PC-3 (cell line): ENCODE measurements around the gene TIMP3. TPM values are rescaled to one million over a fixed set of nuclear protein-coding genes. Genes with fewer than 3 reads are reported as not detected.
"Not testable (repeated sequence)": the region's sequence is repeated elsewhere in the genome, so short reads cannot be mapped to it uniquely, and the experiment has no call there.

Experiments used
- ATAC-seq: fragments of 200-7000 bp; cut with Tn5 transposase; 2 replicates; pipeline ENCODE4 v1.9.1; 2020; ENCODE audit warnings: mild to moderate bottlenecking, moderate library complexity
- BruUV-seq: library from RNA; stranded (reverse); fragments of 400-500 nt; replicated peaks from 2 replicates; lab custom pipeline; 2021; lab: Mats Ljungman, UMichigan
- CTCF ChIA-PET: fragments of 300-600 bp; sonication (Branson Sonifier 250); formaldehyde crosslinking; loops from one replicate; lab custom pipeline; 2022; ENCODE audit warnings: antibody characterized with exemption; lab: Charles Lee
- POLR2A ChIA-PET: fragments of 300-600 bp; sonication (Branson Sonifier 250); formaldehyde crosslinking; loops from one replicate; lab custom pipeline; 2022; ENCODE audit warnings: antibody characterized with exemption; ENCODE audit not compliant: unreplicated experiment; lab: Charles Lee
- DNase-seq: peaks from one replicate; pipeline ENCODE4 v3.0.0-alpha.2; 2015
- H2AFZ ChIP-seq: fragments of 300-600 bp; sonication (generic); 2 replicates; pipeline ENCODE4 v1.6.0; 2016; ENCODE audit warnings: antibody characterized with exemption, low read length
- H3F3A ChIP-seq: fragments of 300-600 bp; sonication (generic); one replicate; pipeline ENCODE4 v1.6.0; 2017; ENCODE audit warnings: antibody characterized with exemption, low read length, control low read depth, mild to moderate bottlenecking; ENCODE audit not compliant: unreplicated experiment
- H3K27ac ChIP-seq: fragments of 300-600 bp; sonication (generic); 2 replicates; pipeline ENCODE4 v1.5.1; 2016; ENCODE audit warnings: mild to moderate bottlenecking, low read length
- H3K27me3 ChIP-seq: fragments of 300-600 bp; sonication (generic); 2 replicates; pipeline ENCODE4 v1.6.1; 2016; ENCODE audit warnings: low read length, mixed read lengths
- H3K36me3 ChIP-seq: fragments of 300-600 bp; sonication (generic); 2 replicates; pipeline ENCODE4 v1.6.1; 2016; ENCODE audit warnings: low read depth, mixed run types, low read length, mixed read lengths
- H3K4me1 ChIP-seq: fragments of 300-600 bp; sonication (generic); 2 replicates; pipeline ENCODE4 v1.5.1; 2016; ENCODE audit warnings: low read length; ENCODE audit not compliant: insufficient read depth
- H3K4me2 ChIP-seq: fragments of 300-600 bp; sonication (generic); 2 replicates; pipeline ENCODE4 v1.6.0; 2016; ENCODE audit warnings: low read length
- H3K4me3 ChIP-seq: fragments of 300-600 bp; sonication (generic); 2 replicates; pipeline ENCODE4 v1.5.1; 2016; ENCODE audit warnings: mild to moderate bottlenecking, low read length, mixed read lengths
- H3K79me2 ChIP-seq: fragments of 300-600 bp; sonication (generic); 2 replicates; pipeline ENCODE4 v1.6.1; 2017; ENCODE audit warnings: low read length, mixed read lengths
- H3K9ac ChIP-seq: fragments of 300-600 bp; sonication (generic); 2 replicates; pipeline ENCODE4 v1.6.0; 2016; ENCODE audit warnings: mild to moderate bottlenecking, low read length
- H3K9me2 ChIP-seq: fragments of 300-600 bp; sonication (generic); replicated peaks from 2 replicates; pipeline ENCODE4 v1.6.1; 2016; ENCODE audit warnings: mixed run types, low read length, mixed read lengths
- H3K9me3 ChIP-seq: fragments of 300-600 bp; sonication (generic); 2 replicates; pipeline ENCODE4 v1.6.1; 2016; ENCODE audit warnings: low read length, mixed read lengths
- H4K20me1 ChIP-seq: fragments of 300-600 bp; sonication (generic); 2 replicates; pipeline ENCODE4 v1.6.1; 2016; ENCODE audit warnings: low read length, mixed read lengths
- EZH2 ChIP-seq: fragments of 300-600 bp; sonication (generic); IDR thresholded peaks from one replicate; pipeline ENCODE4 v1.6.1; 2017; ENCODE audit warnings: antibody characterized with exemption, mild to moderate bottlenecking, low read length; ENCODE audit not compliant: unreplicated experiment
- EZH2phosphoT487 ChIP-seq: fragments of 300-600 bp; sonication (generic); IDR thresholded peaks from 2 replicates; pipeline ENCODE4 v1.6.1; 2018; ENCODE audit warnings: mild to moderate bottlenecking, antibody characterized with exemption, low read length, borderline replicate concordance
- intact Hi-C: fragments of 100-400 bp; cut with micrococcal nuclease; formaldehyde crosslinking; loops from 2 replicates; pipeline ENCODE4 v1.9.0; 2023
- total RNA-seq: library from RNA; depleted of rRNA; stranded (reverse); fragments of >200 nt; gene quantifications from 2 replicates; pipeline ENCODE4 v1.2.3, GENCODE V29; 2014
- TF ChIP-seq, protein P1 (sequence below): fragments of 300-600 bp; sonication (generic); conservative IDR thresholded peaks from 2 replicates; pipeline ENCODE4 v1.5.1; 2017; ENCODE audit warnings: antibody characterized with exemption, low read depth, mild to moderate bottlenecking, low read length

The TIMP3 gene
- total RNA-seq, 1 experiment from 2014 or later, result not detected

DNA sequence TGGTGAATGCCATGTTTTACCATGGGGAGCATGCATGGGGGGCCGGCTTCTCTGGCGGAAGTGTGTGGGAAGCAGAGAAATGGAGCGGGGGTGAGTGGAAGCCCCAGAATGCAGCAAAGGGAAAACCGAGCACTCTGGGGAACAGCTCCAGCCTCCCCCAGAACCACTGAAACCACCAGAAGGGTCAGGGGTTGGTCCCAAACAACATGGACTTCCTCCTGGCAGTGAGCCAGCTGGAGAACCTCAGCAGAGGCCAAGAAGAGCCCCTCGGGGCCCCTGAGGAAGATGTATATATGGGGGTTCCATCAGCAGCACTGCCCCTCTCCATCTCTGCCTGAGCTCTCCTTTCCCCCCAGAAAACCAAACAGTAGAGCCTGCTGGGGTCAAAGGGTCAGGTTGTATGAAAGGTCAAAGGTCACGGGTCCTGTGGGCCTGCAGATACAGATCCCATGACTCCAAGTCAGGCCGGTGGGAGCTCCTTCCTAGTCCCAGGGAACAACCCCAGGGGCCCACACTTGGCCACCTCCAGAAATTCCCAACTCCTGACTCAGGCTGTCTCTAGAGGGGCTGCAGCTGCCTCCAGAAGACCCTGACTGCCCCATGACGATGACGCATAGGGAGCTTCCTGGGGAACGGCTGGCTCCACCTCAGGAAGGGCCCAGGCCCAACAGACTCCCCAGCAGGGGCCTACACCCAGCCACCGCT is 48.5 kb upstream of the TIMP3 start:
- Histone ChIP-seq H3F3A (no peaks in the 10 kb centered on the region), H4K20me1 (no peaks in the 10 kb centered on the region), H3K27me3 (no peaks in the 10 kb centered on the region), H3K4me1 (no peaks in the 10 kb centered on the region), H2AFZ (no peak overlapping the region), H3K9me2 (no peaks in the 10 kb centered on the region), H3K9me3 (no peaks in the 10 kb centered on the region), H3K27ac (no peak overlapping the region), H3K9ac (no peak overlapping the region), H3K4me2 (no peak overlapping the region), H3K36me3 (no peaks in the 10 kb centered on the region), H3K79me2 (no peaks in the 10 kb centered on the region), H3K4me3 (no peak overlapping the region)
- intact Hi-C loops, result no loop called here
- BruUV-seq, result no TSS peak
- ATAC-seq (no peak), DNase-seq (no peak)
- CTCF ChIA-PET, result no interaction called here
- TF ChIP-seq EZH2, result no peak
- TF ChIP-seq EZH2phosphoT487, result no peak
- TF ChIP-seq, protein P1, sequence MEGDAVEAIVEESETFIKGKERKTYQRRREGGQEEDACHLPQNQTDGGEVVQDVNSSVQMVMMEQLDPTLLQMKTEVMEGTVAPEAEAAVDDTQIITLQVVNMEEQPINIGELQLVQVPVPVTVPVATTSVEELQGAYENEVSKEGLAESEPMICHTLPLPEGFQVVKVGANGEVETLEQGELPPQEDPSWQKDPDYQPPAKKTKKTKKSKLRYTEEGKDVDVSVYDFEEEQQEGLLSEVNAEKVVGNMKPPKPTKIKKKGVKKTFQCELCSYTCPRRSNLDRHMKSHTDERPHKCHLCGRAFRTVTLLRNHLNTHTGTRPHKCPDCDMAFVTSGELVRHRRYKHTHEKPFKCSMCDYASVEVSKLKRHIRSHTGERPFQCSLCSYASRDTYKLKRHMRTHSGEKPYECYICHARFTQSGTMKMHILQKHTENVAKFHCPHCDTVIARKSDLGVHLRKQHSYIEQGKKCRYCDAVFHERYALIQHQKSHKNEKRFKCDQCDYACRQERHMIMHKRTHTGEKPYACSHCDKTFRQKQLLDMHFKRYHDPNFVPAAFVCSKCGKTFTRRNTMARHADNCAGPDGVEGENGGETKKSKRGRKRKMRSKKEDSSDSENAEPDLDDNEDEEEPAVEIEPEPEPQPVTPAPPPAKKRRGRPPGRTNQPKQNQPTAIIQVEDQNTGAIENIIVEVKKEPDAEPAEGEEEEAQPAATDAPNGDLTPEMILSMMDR, result no peak
- POLR2A ChIA-PET, result no interaction called here

- Histone ChIP-seq H3K4me2 (no peak overlapping the region), H3K9ac (no peak overlapping the region), H4K20me1 (no peaks in the 10 kb centered on the region), H2AFZ (no peak overlapping the region), H3K4me3 (no peak overlapping the region), H3K27ac (no peak overlapping the region), H3K79me2 (no peaks in the 10 kb centered on the region), H3K36me3 (no peaks in the 10 kb centered on the region), H3F3A (no peaks in the 10 kb centered on the region), H3K27me3 (no peaks in the 10 kb centered on the region), H3K9me3 (no peaks in the 10 kb centered on the region), H3K9me2 (no peaks in the 10 kb centered on the region), H3K4me1 (no peaks in the 10 kb centered on the region)
- no TSS peak for BruUV-seq
- no peak for DNase-seq
- intact Hi-C loops, result no loop called here
- ATAC-seq, result no peak
- POLR2A ChIA-PET, result no interaction called here
- TF ChIP-seq, protein P1, result no peak
- TF ChIP-seq EZH2 (no peak), EZH2phosphoT487 (no peak)
- CTCF ChIA-PET, result no interaction called here
These were observed 47.9 kb upstream of the TIMP3 start for GRCh38 chr22:32753591-32753990.

DNA sequence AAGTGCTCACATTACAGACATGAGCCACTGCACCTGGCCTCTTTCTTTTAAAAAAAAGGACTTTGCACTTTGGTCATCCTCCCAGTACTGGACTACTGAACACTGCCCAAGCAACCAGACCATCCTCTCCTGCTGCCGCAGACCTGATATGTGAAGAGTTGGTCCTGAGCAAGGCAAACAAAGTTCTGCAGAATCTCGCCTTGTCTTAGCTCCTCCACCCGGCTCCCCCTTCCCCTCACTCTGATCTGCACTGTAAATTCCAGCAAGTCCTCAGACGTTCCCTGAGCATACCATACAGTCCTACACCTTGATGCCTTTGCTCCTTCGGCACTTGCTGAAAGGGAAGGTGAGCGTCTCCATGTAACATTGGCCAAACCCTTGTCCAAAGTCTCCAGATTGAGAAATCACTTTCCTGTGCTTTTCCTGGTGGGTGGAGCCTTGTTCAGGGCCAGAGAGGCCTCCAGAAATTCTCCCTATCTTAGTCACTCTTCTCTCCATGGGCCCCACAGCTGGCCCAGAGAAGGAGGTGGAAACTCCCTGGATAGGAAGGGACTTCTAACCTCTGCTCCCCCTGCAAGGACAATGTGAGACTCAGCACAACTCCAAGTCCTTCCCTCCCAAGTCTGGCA is 47.0 kb upstream of the TIMP3 start:
- Histone ChIP-seq H3K79me2 (no peaks in the 10 kb centered on the region), H3K9me2 (no peaks in the 10 kb centered on the region), H3K4me3 (no peak overlapping the region), H3K36me3 (no peaks in the 10 kb centered on the region), H3K27ac (no peak overlapping the region), H4K20me1 (no peaks in the 10 kb centered on the region), H3K4me1 (no peaks in the 10 kb centered on the region), H3F3A (no peaks in the 10 kb centered on the region), H3K9me3 (no peaks in the 10 kb centered on the region), H3K9ac (no peak overlapping the region), H3K4me2 (no peak overlapping the region), H2AFZ (no peak overlapping the region), H3K27me3 (no peaks in the 10 kb centered on the region)
- CTCF ChIA-PET, result no interaction called here
- ATAC-seq (no peak), DNase-seq (no peak)
- intact Hi-C loops, result no loop called here
- POLR2A ChIA-PET, result no interaction called here
- TF ChIP-seq EZH2 (no peak), EZH2phosphoT487 (no peak)
- TF ChIP-seq, protein P1, result no peak
- no TSS peak for BruUV-seq

GRCh38 chr22:32757086-32757762 is 44.3 kb upstream of the TIMP3 start:
- H3K36me3 ChIP-seq, H3K4me3 ChIP-seq, H4K20me1 ChIP-seq, H3K79me2 ChIP-seq, H3K9me2 ChIP-seq, H3K27ac ChIP-seq, POLR2A ChIA-PET, DNase-seq, H3F3A ChIP-seq, CTCF ChIA-PET, H3K27me3 ChIP-seq, intact Hi-C loops, H3K4me2 ChIP-seq, H3K9ac ChIP-seq, BruUV-seq, H3K4me1 ChIP-seq, ATAC-seq, H2AFZ ChIP-seq, H3K9me3 ChIP-seq: not testable (repeated sequence)
